Measurements from ENCODE around the gene CEP95.
"Not testable (repeated sequence)": the region's sequence is repeated elsewhere in the genome, so short reads cannot be mapped to it uniquely, and the experiment has no call there.

- not testable (repeated sequence) for TF ChIP-seq CTCF, POLR2A (IDR thresholded peaks at IDR 0.05)
These were observed 11.5 kb upstream of the CEP95 start for GRCh38 chr17:64495300-64495699.

All from heart left ventricle (tissue), 13 donors.